ENCODE results near the gene CFAP298.
"Not testable (repeated sequence)": the region's sequence is repeated elsewhere in the genome, so short reads cannot be mapped to it uniquely, and the experiment has no call there.

The CFAP298 gene

GRCh38 chr21:32565856-32566465 is 46.2 kb downstream of the CFAP298 start:
- no peak for DNase-seq

GRCh38 chr21:32562915-32563314 is 49.3 kb downstream of the CFAP298 start:
- DNase-seq, result no peak

- DNase-seq, result no peak
These were observed 49.8 kb downstream of the CFAP298 start for GRCh38 chr21:32562426-32562825.

- DNase-seq, result not testable (repeated sequence)
These were observed 50.7 kb downstream of the CFAP298 start for GRCh38 chr21:32561476-32561875.

GRCh38 chr21:32560896-32561295 is 51.3 kb downstream of the CFAP298 start:
- no peak for DNase-seq

- DNase-seq, result no peak
These were observed 53.1 kb downstream of the CFAP298 start for GRCh38 chr21:32559006-32559610.

- DNase-seq, result no peak
These were observed 54.1 kb downstream of the CFAP298 start for GRCh38 chr21:32558106-32558505.

- DNase-seq, result no peak
These were observed 57.1 kb downstream of the CFAP298 start for GRCh38 chr21:32554832-32555638.

- no peak for DNase-seq
These were observed 62.3 kb downstream of the CFAP298 start for GRCh38 chr21:32549886-32550285.

- no peak for DNase-seq
These were observed 62.7 kb downstream of the CFAP298 start for GRCh38 chr21:32549440-32549839.

Data from NCI-H510A treated with DMSO at 0.1 percent for 48 hours (cell line).